Measurements from ENCODE around the gene KCNAB1. TPM values are rescaled to one million over a fixed set of nuclear protein-coding genes. Genes with fewer than 3 reads are reported as not detected.

KCNAB1 gene
- total RNA-seq, 4 donors from 2014 or later, result 0.20 to 3.0 (median 1.6) TPM

DNA sequence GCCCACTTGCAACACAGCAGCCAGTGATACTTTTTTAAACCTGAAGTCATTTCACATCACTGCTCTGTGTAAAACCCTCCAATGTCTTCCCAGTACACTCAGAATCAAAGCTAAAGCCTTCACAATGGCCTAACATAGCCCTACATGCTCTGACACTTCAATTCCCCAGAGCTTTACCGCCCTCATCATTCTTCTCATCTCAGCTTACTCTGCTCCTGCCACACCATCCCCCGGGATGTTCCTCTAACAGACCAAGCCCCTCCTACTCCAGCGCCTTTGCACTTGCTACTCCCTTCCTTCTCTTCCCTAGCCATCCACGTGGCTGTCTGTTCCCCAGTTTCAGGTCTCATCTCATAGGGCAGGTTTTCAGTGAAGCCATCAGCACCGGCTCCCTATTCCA lies 240.6 kb downstream of the KCNAB1 start:
- in situ Hi-C loops (cut with MboI; ENCODE audit: low pct_ligation_motif_present in 1 of 4, low pct_unique_long_range_greater_than_20kb in 1 of 4, low sequenced_read_pairs in 3 of 4) (no loop called here), intact Hi-C loops (cut with DNase I; ENCODE audit: low total_unique reads) (no loop called here)
- 64 to 69% methylated on average over 5 of the region's 5 CpGs for WGBS, 2 donors (ENCODE audit: low coverage in 1 of 2)

DNA sequence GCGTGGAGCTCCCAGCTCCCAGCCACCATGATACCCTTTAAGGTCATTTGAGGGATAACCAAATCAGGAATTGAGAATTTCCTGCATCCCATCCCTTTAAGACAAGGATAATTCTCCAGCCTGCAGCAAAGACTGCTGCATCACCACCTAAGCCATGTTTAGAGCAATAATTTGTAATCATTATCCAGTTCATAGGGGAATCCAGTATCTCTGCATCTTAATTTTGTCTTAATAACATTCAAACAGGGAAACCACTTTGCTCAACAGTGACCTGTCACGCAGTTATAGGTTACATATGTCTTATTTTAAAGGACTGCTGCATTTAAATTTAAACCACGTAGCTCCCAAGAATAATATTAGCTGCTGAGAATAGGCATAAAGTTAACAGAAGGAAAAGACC lies 246.2 kb downstream of the KCNAB1 start:
- Histone ChIP-seq H3K27ac (no peak overlapping the region), H3K36me3 (no peaks in the 10 kb centered on the region), H3K4me3 (no peak overlapping the region), H3K27me3 (no peaks in the 10 kb centered on the region), H3K9me3 (no peaks in the 10 kb centered on the region), H3K4me1 (peaks cover 0 to 11% (median 2%) of the 10 kb centered on the region in 4 donors)
- 82 to 92% methylated on average over 2 to 3 of the region's 3 CpGs for WGBS, 2 donors (ENCODE audit: low coverage in 1 of 2)
- in situ Hi-C loops (cut with MboI; ENCODE audit: low pct_ligation_motif_present in 1 of 4, low pct_unique_long_range_greater_than_20kb in 1 of 4, low sequenced_read_pairs in 3 of 4), result no loop called here
- TF ChIP-seq, protein P1, sequence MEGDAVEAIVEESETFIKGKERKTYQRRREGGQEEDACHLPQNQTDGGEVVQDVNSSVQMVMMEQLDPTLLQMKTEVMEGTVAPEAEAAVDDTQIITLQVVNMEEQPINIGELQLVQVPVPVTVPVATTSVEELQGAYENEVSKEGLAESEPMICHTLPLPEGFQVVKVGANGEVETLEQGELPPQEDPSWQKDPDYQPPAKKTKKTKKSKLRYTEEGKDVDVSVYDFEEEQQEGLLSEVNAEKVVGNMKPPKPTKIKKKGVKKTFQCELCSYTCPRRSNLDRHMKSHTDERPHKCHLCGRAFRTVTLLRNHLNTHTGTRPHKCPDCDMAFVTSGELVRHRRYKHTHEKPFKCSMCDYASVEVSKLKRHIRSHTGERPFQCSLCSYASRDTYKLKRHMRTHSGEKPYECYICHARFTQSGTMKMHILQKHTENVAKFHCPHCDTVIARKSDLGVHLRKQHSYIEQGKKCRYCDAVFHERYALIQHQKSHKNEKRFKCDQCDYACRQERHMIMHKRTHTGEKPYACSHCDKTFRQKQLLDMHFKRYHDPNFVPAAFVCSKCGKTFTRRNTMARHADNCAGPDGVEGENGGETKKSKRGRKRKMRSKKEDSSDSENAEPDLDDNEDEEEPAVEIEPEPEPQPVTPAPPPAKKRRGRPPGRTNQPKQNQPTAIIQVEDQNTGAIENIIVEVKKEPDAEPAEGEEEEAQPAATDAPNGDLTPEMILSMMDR (IDR thresholded peaks at IDR 0.05), result no peak
- no peak for TF ChIP-seq POLR2A (IDR thresholded peaks at IDR 0.05)
- no peak for DNase-seq
- intact Hi-C loops (cut with DNase I; ENCODE audit: low total_unique reads), result no loop called here

More for the DNA sequence above, 240.6 kb downstream of the KCNAB1 start:
- no peaks in the 10 kb centered on the region for H3K36me3 ChIP-seq
- TF ChIP-seq, protein P1 (IDR thresholded peaks at IDR 0.05), result no peak
- TF ChIP-seq POLR2A (IDR thresholded peaks at IDR 0.05) (no peak), POLR2AphosphoS5 (IDR thresholded peaks at IDR 0.05) (no peak), EP300 (IDR thresholded peaks at IDR 0.05; ENCODE audit: low read depth) (no peak)
- no peaks in the 10 kb centered on the region for H3K4me1 ChIP-seq
- DNase-seq, result no peak
- H3K4me3 ChIP-seq, result no peak overlapping the region
- no peak overlapping the region for H3K27ac ChIP-seq
- H3K27me3 ChIP-seq, result no peaks in the 10 kb centered on the region
- H3K9me3 ChIP-seq, result no peaks in the 10 kb centered on the region

DNA sequence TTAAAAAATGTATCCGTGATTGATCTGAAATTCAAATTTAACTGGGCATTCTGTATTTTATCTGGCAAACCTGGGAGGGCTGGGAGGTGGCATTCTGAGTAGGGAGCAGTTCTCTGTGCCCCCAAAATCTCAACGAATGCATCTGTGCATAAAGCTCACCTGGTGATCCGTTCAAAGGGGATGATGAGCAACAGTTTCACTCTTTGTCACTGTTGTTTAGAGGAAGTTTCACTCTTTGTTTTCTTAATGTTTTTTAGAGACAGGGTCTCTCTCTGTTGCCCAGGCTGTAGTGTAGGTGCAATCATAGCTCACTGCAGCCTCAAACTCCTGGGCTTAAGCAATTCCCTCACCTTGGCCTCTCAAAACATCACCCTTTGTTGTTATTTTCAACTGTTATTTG lies 247.8 kb downstream of the KCNAB1 start:
- no peak overlapping the region for H3K4me3 ChIP-seq
- no peaks in the 10 kb centered on the region for H3K36me3 ChIP-seq
- no peaks in the 10 kb centered on the region for H3K27me3 ChIP-seq
- no peak for DNase-seq
- intact Hi-C loops (cut with DNase I; ENCODE audit: low total_unique reads), result no loop called here
- WGBS, 2 donors (ENCODE audit: low coverage in 1 of 2), result 78 to 84% methylated on average over 2 to 3 of the region's 3 CpGs
- in situ Hi-C loops (cut with MboI; ENCODE audit: low pct_ligation_motif_present in 1 of 4, low pct_unique_long_range_greater_than_20kb in 1 of 4, low sequenced_read_pairs in 3 of 4), result no loop called here
- peaks cover 0 to 20% (median 4%) of the 10 kb centered on the region in 4 donors for H3K4me1 ChIP-seq
- no peak overlapping the region for H3K27ac ChIP-seq
- H3K9me3 ChIP-seq, result no peaks in the 10 kb centered on the region
- TF ChIP-seq POLR2AphosphoS5 (IDR thresholded peaks at IDR 0.05) (no peak), POLR2A (IDR thresholded peaks at IDR 0.05) (no peak), EP300 (IDR thresholded peaks at IDR 0.05; ENCODE audit: low read depth) (no peak)
- TF ChIP-seq, protein P1 (IDR thresholded peaks at IDR 0.05), result no peak

DNA sequence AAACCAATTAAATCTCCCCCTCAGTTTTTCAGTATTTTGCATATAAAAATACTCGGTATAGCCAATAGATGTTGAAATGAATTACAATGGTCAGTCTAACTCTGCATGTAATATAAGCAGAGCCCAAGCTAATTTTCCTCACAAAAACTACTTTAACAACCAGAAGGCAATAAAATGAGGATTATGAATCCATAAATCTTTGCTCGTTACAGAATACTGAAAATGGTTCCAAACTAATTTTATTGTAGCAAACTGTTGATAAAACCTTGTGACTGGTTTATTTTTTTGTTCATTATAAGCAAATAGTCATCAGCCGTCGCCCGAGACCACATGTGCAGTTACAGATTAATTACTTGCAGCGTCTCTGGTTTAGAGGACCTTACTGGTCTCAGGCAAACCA lies 251.3 kb downstream of the KCNAB1 start:
- H3K4me3 ChIP-seq, result no peak overlapping the region
- intact Hi-C loops (cut with DNase I; ENCODE audit: low total_unique reads), result no loop called here
- no peaks in the 10 kb centered on the region for H3K27me3 ChIP-seq
- no peaks in the 10 kb centered on the region for H3K36me3 ChIP-seq
- in situ Hi-C loops (cut with MboI; ENCODE audit: low pct_ligation_motif_present in 1 of 4, low pct_unique_long_range_greater_than_20kb in 1 of 4, low sequenced_read_pairs in 3 of 4), result no loop called here
- H3K4me1 ChIP-seq, result peaks cover 0 to 20% (median 4%) of the 10 kb centered on the region in 4 donors
- H3K27ac ChIP-seq, result no peak overlapping the region
- WGBS, 2 donors (ENCODE audit: low coverage in 1 of 2), result 22 to 37% methylated on average over 6 of the region's 6 CpGs
- TF ChIP-seq POLR2A (IDR thresholded peaks at IDR 0.05), result no peak
- TF ChIP-seq EP300 (IDR thresholded peaks at IDR 0.05; ENCODE audit: low read depth), result no peak
- TF ChIP-seq POLR2AphosphoS5 (IDR thresholded peaks at IDR 0.05), result no peak
- TF ChIP-seq, protein P1 (IDR thresholded peaks at IDR 0.05), result no peak
- no peaks in the 10 kb centered on the region for H3K9me3 ChIP-seq
- DNase-seq, result no peak

Data from transverse colon (tissue), 4 donors.